PC-3 (cell line): ENCODE data around the gene FEM1A. TPM values are rescaled to one million over a fixed set of nuclear protein-coding genes. Genes with fewer than 3 reads are reported as not detected.

Experiments used
- ATAC-seq: fragments of 200-7000 bp; cut with Tn5 transposase; 2 replicates; pipeline ENCODE4 v1.9.1; 2020; ENCODE audit warnings: mild to moderate bottlenecking, moderate library complexity
- BruUV-seq: library from RNA; stranded (reverse); fragments of 400-500 nt; replicated peaks from 2 replicates; lab custom pipeline; 2021; lab: Mats Ljungman, UMichigan
- CTCF ChIA-PET: fragments of 300-600 bp; sonication (Branson Sonifier 250); formaldehyde crosslinking; loops from one replicate; lab custom pipeline; 2022; ENCODE audit warnings: antibody characterized with exemption; lab: Charles Lee
- POLR2A ChIA-PET: fragments of 300-600 bp; sonication (Branson Sonifier 250); formaldehyde crosslinking; loops from one replicate; lab custom pipeline; 2022; ENCODE audit warnings: antibody characterized with exemption; ENCODE audit not compliant: unreplicated experiment; lab: Charles Lee
- DNase-seq: peaks from one replicate; pipeline ENCODE4 v3.0.0-alpha.2; 2015
- H2AFZ ChIP-seq: fragments of 300-600 bp; sonication (generic); 2 replicates; pipeline ENCODE4 v1.6.0; 2016; ENCODE audit warnings: antibody characterized with exemption, low read length
- H3F3A ChIP-seq: fragments of 300-600 bp; sonication (generic); one replicate; pipeline ENCODE4 v1.6.0; 2017; ENCODE audit warnings: antibody characterized with exemption, low read length, control low read depth, mild to moderate bottlenecking; ENCODE audit not compliant: unreplicated experiment
- H3K27ac ChIP-seq: fragments of 300-600 bp; sonication (generic); 2 replicates; pipeline ENCODE4 v1.5.1; 2016; ENCODE audit warnings: mild to moderate bottlenecking, low read length
- H3K27me3 ChIP-seq: fragments of 300-600 bp; sonication (generic); 2 replicates; pipeline ENCODE4 v1.6.1; 2016; ENCODE audit warnings: low read length, mixed read lengths
- H3K36me3 ChIP-seq: fragments of 300-600 bp; sonication (generic); 2 replicates; pipeline ENCODE4 v1.6.1; 2016; ENCODE audit warnings: low read depth, mixed run types, low read length, mixed read lengths
- H3K4me1 ChIP-seq: fragments of 300-600 bp; sonication (generic); 2 replicates; pipeline ENCODE4 v1.5.1; 2016; ENCODE audit warnings: low read length; ENCODE audit not compliant: insufficient read depth
- H3K4me2 ChIP-seq: fragments of 300-600 bp; sonication (generic); 2 replicates; pipeline ENCODE4 v1.6.0; 2016; ENCODE audit warnings: low read length
- H3K4me3 ChIP-seq: fragments of 300-600 bp; sonication (generic); 2 replicates; pipeline ENCODE4 v1.5.1; 2016; ENCODE audit warnings: mild to moderate bottlenecking, low read length, mixed read lengths
- H3K79me2 ChIP-seq: fragments of 300-600 bp; sonication (generic); 2 replicates; pipeline ENCODE4 v1.6.1; 2017; ENCODE audit warnings: low read length, mixed read lengths
- H3K9ac ChIP-seq: fragments of 300-600 bp; sonication (generic); 2 replicates; pipeline ENCODE4 v1.6.0; 2016; ENCODE audit warnings: mild to moderate bottlenecking, low read length
- H3K9me2 ChIP-seq: fragments of 300-600 bp; sonication (generic); replicated peaks from 2 replicates; pipeline ENCODE4 v1.6.1; 2016; ENCODE audit warnings: mixed run types, low read length, mixed read lengths
- H3K9me3 ChIP-seq: fragments of 300-600 bp; sonication (generic); 2 replicates; pipeline ENCODE4 v1.6.1; 2016; ENCODE audit warnings: low read length, mixed read lengths
- H4K20me1 ChIP-seq: fragments of 300-600 bp; sonication (generic); 2 replicates; pipeline ENCODE4 v1.6.1; 2016; ENCODE audit warnings: low read length, mixed read lengths
- CTCF ChIP-seq: fragments of 300-600 bp; sonication (generic); conservative IDR thresholded peaks from 2 replicates; pipeline ENCODE4 v1.5.1; 2017; ENCODE audit warnings: antibody characterized with exemption, low read depth, mild to moderate bottlenecking, low read length
- EZH2 ChIP-seq: fragments of 300-600 bp; sonication (generic); IDR thresholded peaks from one replicate; pipeline ENCODE4 v1.6.1; 2017; ENCODE audit warnings: antibody characterized with exemption, mild to moderate bottlenecking, low read length; ENCODE audit not compliant: unreplicated experiment
- EZH2phosphoT487 ChIP-seq: fragments of 300-600 bp; sonication (generic); IDR thresholded peaks from 2 replicates; pipeline ENCODE4 v1.6.1; 2018; ENCODE audit warnings: mild to moderate bottlenecking, antibody characterized with exemption, low read length, borderline replicate concordance
- intact Hi-C: fragments of 100-400 bp; cut with micrococcal nuclease; formaldehyde crosslinking; loops from 2 replicates; pipeline ENCODE4 v1.9.0; 2023
- total RNA-seq: library from RNA; depleted of rRNA; stranded (reverse); fragments of >200 nt; gene quantifications from 2 replicates; pipeline ENCODE4 v1.2.3, GENCODE V29; 2014

Gene FEM1A
- total RNA-seq, 1 experiment from 2014 or later = 28.1 TPM

GRCh38 chr19:4816950-4817278 lies 25.4 kb downstream of the FEM1A start:
- ATAC-seq = no peak
- BruUV-seq = TSS peak; percentile 27

GRCh38 chr19:4817467-4818277 lies 26.1 kb downstream of the FEM1A start:
- CTCF ChIA-PET = no interaction called here
- BruUV-seq = no TSS peak

More at GRCh38 chr19:4816950-4817278, 25.4 kb downstream of the FEM1A start:
- Histone ChIP-seq H3K27me3 (no peaks in the 10 kb centered on the region), H3K9me2 (no peaks in the 10 kb centered on the region), H3K36me3 (peaks cover 27% of the 10 kb centered on the region), H3K79me2 (no peaks in the 10 kb centered on the region), H3K27ac (no peak overlapping the region), H4K20me1 (no peaks in the 10 kb centered on the region), H3K4me1 (peaks cover 15% of the 10 kb centered on the region), H3F3A (peaks cover 3% of the 10 kb centered on the region), H3K9ac (no peak overlapping the region), H3K4me2 (no peak overlapping the region), H2AFZ (no peak overlapping the region), H3K4me3 (no peak overlapping the region), H3K9me3 (no peaks in the 10 kb centered on the region)
- intact Hi-C loops = no loop called here
- no peak for DNase-seq
- ChIA-PET POLR2A (interaction anchor here (0.6 kb wide), 1 partner anchor 17 kb away, joined by 11 read pairs; no protein-coding TSS in a partner anchor), CTCF (no interaction called here)
- TF ChIP-seq CTCF (no peak), EZH2 (no peak), EZH2phosphoT487 (no peak)

More at GRCh38 chr19:4817467-4818277, 26.1 kb downstream of the FEM1A start:
- Histone ChIP-seq H3K9me3 (no peaks in the 10 kb centered on the region), H3K4me2 (no peak overlapping the region), H3K27me3 (no peaks in the 10 kb centered on the region), H3K4me3 (no peak overlapping the region), H3K9me2 (no peaks in the 10 kb centered on the region), H3F3A (no peaks in the 10 kb centered on the region), H3K27ac (no peak overlapping the region), H3K36me3 (peaks cover 27% of the 10 kb centered on the region), H2AFZ (no peak overlapping the region), H3K9ac (no peak overlapping the region), H3K79me2 (peaks cover 5% of the 10 kb centered on the region), H4K20me1 (no peaks in the 10 kb centered on the region), H3K4me1 (peaks cover 7% of the 10 kb centered on the region)
- DNase-seq (no peak), ATAC-seq (no peak)
- intact Hi-C loops = no loop called here
- TF ChIP-seq EZH2phosphoT487 (no peak), EZH2 (no peak), CTCF (no peak)
- POLR2A ChIA-PET = no interaction called here
